Measurements from ENCODE around the gene INTS11.

INTS11 gene

GRCh38 chr1:1282998-1283397 is 41.5 kb downstream of the INTS11 start:
- TF ChIP-seq ZFX (IDR thresholded peaks at IDR 0.05) = no peak
- no peak for TF ChIP-seq CTCF (conservative IDR thresholded peaks at IDR 0.05)

GRCh38 chr1:1281533-1282321 is 42.7 kb downstream of the INTS11 start:
- TF ChIP-seq CTCF (conservative IDR thresholded peaks at IDR 0.05) (no peak), ZFX (IDR thresholded peaks at IDR 0.05) (peak; percentile 42; the same call in 1 of the 2 replicates)
- peak overlapping the region; percentile 52 for H3K27ac ChIP-seq

More at GRCh38 chr1:1282998-1283397, 41.5 kb downstream of the INTS11 start:
- H3K27ac ChIP-seq = no peak overlapping the region

- peak overlapping the region; percentile 52 for H3K27ac ChIP-seq
- TF ChIP-seq ZFX (IDR thresholded peaks at IDR 0.05) = no peak
- TF ChIP-seq CTCF (conservative IDR thresholded peaks at IDR 0.05) = no peak
These were observed 43.5 kb downstream of the INTS11 start for GRCh38 chr1:1280782-1281481.

- H3K27ac ChIP-seq = no peak overlapping the region
- TF ChIP-seq CTCF (conservative IDR thresholded peaks at IDR 0.05) (no peak), ZFX (IDR thresholded peaks at IDR 0.05) (no peak)
These were observed 45.4 kb downstream of the INTS11 start for GRCh38 chr1:1279028-1279427.

- no peak overlapping the region for H3K27ac ChIP-seq
- no peak for TF ChIP-seq CTCF (conservative IDR thresholded peaks at IDR 0.05)
- TF ChIP-seq ZFX (IDR thresholded peaks at IDR 0.05) = no peak
These were observed 45.8 kb downstream of the INTS11 start for GRCh38 chr1:1278620-1279019.

- H3K27ac ChIP-seq = no peak overlapping the region
- TF ChIP-seq CTCF (conservative IDR thresholded peaks at IDR 0.05) (no peak), ZFX (IDR thresholded peaks at IDR 0.05) (no peak)
These were observed 48.6 kb downstream of the INTS11 start for GRCh38 chr1:1275836-1276235.

- no peak for TF ChIP-seq CTCF (conservative IDR thresholded peaks at IDR 0.05)
- TF ChIP-seq ZFX (IDR thresholded peaks at IDR 0.05) = no peak
- H3K27ac ChIP-seq = peak overlapping the region; percentile 95; the same call in 1 of the 2 replicates
These were observed 49.5 kb downstream of the INTS11 start for GRCh38 chr1:1274931-1275431.
